Endodermal cell (in vitro differentiated cells): ENCODE measurements around the gene RBP4. TPM values are rescaled to one million over a fixed set of nuclear protein-coding genes. Genes with fewer than 3 reads are reported as not detected.

ENCODE experiments used
- DNase-seq: peaks from one replicate; pipeline ENCODE4 v3.0.0-alpha.2; 2017
- H3K27ac ChIP-seq: 2 replicates; pipeline ENCODE4 v1.5.1; 2013; ENCODE audit warnings: mild to moderate bottlenecking, low read depth, low read length, moderate library complexity
- H3K27me3 ChIP-seq: 2 replicates; pipeline ENCODE4 v1.6.1; 2013; ENCODE audit warnings: mild to moderate bottlenecking, low read length, moderate library complexity; ENCODE audit not compliant: insufficient read depth, control insufficient read depth, poor library complexity, severe bottlenecking
- H3K36me3 ChIP-seq: 2 replicates; pipeline ENCODE4 v1.7.0; 2013; ENCODE audit warnings: mild to moderate bottlenecking, low read length, moderate library complexity; ENCODE audit not compliant: control insufficient read depth, insufficient read depth
- H3K4me1 ChIP-seq: one replicate; pipeline ENCODE4 v1.7.0; 2013; ENCODE audit warnings: low read length; ENCODE audit not compliant: control insufficient read depth, insufficient read depth
- H3K4me3 ChIP-seq: 2 replicates; pipeline ENCODE4 v1.5.1; 2013; ENCODE audit warnings: mild to moderate bottlenecking, low read length, moderate library complexity
- H3K9ac ChIP-seq: 2 replicates; pipeline ENCODE4 v1.6.1; 2013; ENCODE audit warnings: mild to moderate bottlenecking, low read length, moderate library complexity; ENCODE audit not compliant: poor library complexity, severe bottlenecking; ENCODE audit errors: extremely low read depth
- H3K9me3 ChIP-seq: 2 replicates; pipeline ENCODE4 v1.6.1; 2013; ENCODE audit warnings: mild to moderate bottlenecking, low read length, moderate library complexity; ENCODE audit not compliant: control insufficient read depth
- H3K27ac Mint-ChIP-seq: 2 replicates; pipeline ENCODE4 v1.8.0; 2020; ENCODE audit warnings: mixed read lengths
- H3K27me3 Mint-ChIP-seq: 2 replicates; pipeline ENCODE4 v1.8.0; 2021; ENCODE audit warnings: mild to moderate bottlenecking, mixed read lengths; ENCODE audit not compliant: insufficient read depth
- H3K36me3 Mint-ChIP-seq: 2 replicates; pipeline ENCODE4 v1.8.0; 2020; ENCODE audit warnings: low read depth, mixed read lengths
- H3K4me1 Mint-ChIP-seq: 2 replicates; pipeline ENCODE4 v1.8.0; 2020; ENCODE audit warnings: mixed read lengths
- H3K4me3 Mint-ChIP-seq: 2 replicates; pipeline ENCODE4 v1.8.0; 2020; ENCODE audit warnings: mild to moderate bottlenecking, moderate library complexity, mixed read lengths
- H3K9me3 Mint-ChIP-seq: 2 replicates; pipeline ENCODE4 v1.8.0; 2020; ENCODE audit warnings: mild to moderate bottlenecking, mixed read lengths
- WGBS, 2 experiments: methylation state at CpG; one replicate each; pipeline versions ENCODE4 v1.1.5 to v1.1.7; 2013; ENCODE audit warnings: missing lambda C conversion rate in 2 of 2, mixed read lengths in 1 of 2; ENCODE audit not compliant: insufficient coverage in 1 of 2, insufficient read length in 1 of 2; 5-methylcytosine and 5-hydroxymethylcytosine counted together
- total RNA-seq, 2 donors: library from RNA; stranded (reverse); fragmentation: NEBNext Ultra II Directional in 1 of 2; extraction: Animal tissue kit (Norgen Biotek cat#: 25700) in 1 of 2; gene quantifications; 2 replicates in 1 of 2; 3 replicates in 1 of 2; pipeline ENCODE4 v1.2.1, GENCODE V29; 2021
- TF ChIP-seq, protein P1 (sequence below): fragments of 200-600 bp; sonication (generic); conservative IDR thresholded peaks from 2 replicates; pipeline ENCODE4 v1.5.0; 2021; ENCODE audit warnings: antibody characterized with exemption, mild to moderate bottlenecking

Gene RBP4
- total RNA-seq, 2 donors from 2014 or later: 0.82 to 0.86 TPM

DNA sequence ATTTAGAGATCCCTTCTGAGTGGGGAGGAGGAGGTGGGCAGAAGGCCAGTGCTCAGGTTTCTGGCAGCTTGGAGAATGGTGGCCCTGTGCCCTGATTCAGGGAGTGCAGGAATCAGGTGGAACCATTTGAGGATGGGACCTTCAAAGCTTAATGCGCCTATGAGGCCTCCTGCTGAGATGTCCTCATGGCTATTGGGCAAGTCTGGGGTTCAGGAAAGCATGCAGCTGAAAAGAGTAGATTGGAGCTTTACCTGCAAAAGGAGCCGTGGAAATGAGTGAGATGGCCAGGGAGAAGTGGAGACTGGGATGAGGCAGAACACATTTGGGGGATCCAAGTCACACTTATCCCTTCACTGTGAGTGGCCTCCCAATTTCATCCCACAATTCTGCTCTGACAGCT lies 28.4 kb downstream of the RBP4 start:
- no peaks in the 10 kb centered on the region for H3K9me3 ChIP-seq
- no peak for DNase-seq
- Mint-ChIP-seq H3K4me1 (peaks cover 21% of the 10 kb centered on the region), H3K27ac (no peak overlapping the region), H3K36me3 (no peaks in the 10 kb centered on the region), H3K9me3 (no peaks in the 10 kb centered on the region), H3K27me3 (peaks cover 50% of the 10 kb centered on the region), H3K4me3 (no peak overlapping the region)
- no peak overlapping the region for H3K4me3 ChIP-seq
- WGBS, 2 experiments: 83 to 88% methylated on average over 1 to 2 of the region's 2 CpGs
- H3K9ac ChIP-seq: no peak overlapping the region
- no peak overlapping the region for H3K27ac ChIP-seq
- H3K36me3 ChIP-seq: no peaks in the 10 kb centered on the region
- H3K27me3 ChIP-seq: peaks cover 30% of the 10 kb centered on the region
- H3K4me1 ChIP-seq: no peaks in the 10 kb centered on the region
- TF ChIP-seq, protein P1, sequence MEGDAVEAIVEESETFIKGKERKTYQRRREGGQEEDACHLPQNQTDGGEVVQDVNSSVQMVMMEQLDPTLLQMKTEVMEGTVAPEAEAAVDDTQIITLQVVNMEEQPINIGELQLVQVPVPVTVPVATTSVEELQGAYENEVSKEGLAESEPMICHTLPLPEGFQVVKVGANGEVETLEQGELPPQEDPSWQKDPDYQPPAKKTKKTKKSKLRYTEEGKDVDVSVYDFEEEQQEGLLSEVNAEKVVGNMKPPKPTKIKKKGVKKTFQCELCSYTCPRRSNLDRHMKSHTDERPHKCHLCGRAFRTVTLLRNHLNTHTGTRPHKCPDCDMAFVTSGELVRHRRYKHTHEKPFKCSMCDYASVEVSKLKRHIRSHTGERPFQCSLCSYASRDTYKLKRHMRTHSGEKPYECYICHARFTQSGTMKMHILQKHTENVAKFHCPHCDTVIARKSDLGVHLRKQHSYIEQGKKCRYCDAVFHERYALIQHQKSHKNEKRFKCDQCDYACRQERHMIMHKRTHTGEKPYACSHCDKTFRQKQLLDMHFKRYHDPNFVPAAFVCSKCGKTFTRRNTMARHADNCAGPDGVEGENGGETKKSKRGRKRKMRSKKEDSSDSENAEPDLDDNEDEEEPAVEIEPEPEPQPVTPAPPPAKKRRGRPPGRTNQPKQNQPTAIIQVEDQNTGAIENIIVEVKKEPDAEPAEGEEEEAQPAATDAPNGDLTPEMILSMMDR: no peak

DNA sequence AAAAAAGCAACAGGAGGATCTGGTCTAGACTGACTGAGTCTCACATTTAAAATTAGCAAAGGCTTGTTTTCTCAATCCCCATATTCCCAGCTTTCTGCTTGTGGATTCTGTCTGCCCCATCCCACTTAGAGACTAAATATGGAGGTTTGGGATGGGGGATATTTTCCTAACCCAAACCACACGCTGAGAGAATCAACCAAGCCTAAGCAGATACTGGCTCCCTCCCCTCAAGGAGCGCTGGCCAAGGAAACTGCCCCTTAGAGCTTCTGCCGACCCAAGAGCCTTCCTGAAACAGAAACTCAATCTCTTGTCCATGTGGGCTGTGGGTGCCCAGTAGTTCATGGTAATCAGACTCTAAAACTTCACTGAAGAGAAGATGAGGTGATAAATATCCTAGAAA lies 30.7 kb downstream of the RBP4 start:
- no peak overlapping the region for H3K27ac ChIP-seq
- no peak for DNase-seq

DNA sequence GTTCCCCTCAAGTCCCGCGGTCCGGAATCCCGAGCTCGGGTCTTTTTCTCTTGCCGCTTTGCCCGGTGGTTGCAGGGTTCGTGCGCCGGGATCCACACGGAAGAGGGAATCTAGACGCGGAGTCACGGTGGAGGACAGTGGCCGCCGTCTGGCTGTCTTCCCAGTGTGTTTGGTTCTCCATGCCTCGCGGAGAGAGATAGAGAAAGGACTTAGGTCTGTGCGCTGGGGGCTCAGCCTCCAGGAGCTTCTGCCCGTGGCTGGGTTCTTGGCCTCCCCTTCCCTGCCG lies 33.0 kb downstream of the RBP4 start:
- TF ChIP-seq, protein P1: no peak
- Mint-ChIP-seq H3K4me1 (peaks cover 21% of the 10 kb centered on the region), H3K4me3 (peak overlapping the region; percentile 58), H3K36me3 (no peaks in the 10 kb centered on the region), H3K9me3 (no peaks in the 10 kb centered on the region), H3K27ac (no peak overlapping the region), H3K27me3 (peaks cover 90% of the 10 kb centered on the region)
- Histone ChIP-seq H3K27ac (no peak overlapping the region), H3K27me3 (peaks cover 72% of the 10 kb centered on the region), H3K36me3 (no peaks in the 10 kb centered on the region), H3K4me1 (no peaks in the 10 kb centered on the region), H3K9ac (no peak overlapping the region), H3K9me3 (no peaks in the 10 kb centered on the region), H3K4me3 (no peak overlapping the region)
- WGBS, 2 experiments: 20% methylated on average over 8 to 21 of the region's 21 CpGs
- peak; percentile 56 for DNase-seq

More for the DNA sequence above, 30.7 kb downstream of the RBP4 start:
- H3K27me3 Mint-ChIP-seq: peaks cover 72% of the 10 kb centered on the region
- no peaks in the 10 kb centered on the region for H3K36me3 Mint-ChIP-seq
- peaks cover 21% of the 10 kb centered on the region for H3K4me1 Mint-ChIP-seq
- WGBS, 2 experiments: 38% methylated on average over 3 of the region's 3 CpGs; no CpG with 5 or more reads in 1 of the 2 experiments
- Histone ChIP-seq H3K4me3 (no peak overlapping the region), H3K27me3 (peaks cover 52% of the 10 kb centered on the region), H3K4me1 (no peaks in the 10 kb centered on the region), H3K9ac (no peak overlapping the region), H3K9me3 (no peaks in the 10 kb centered on the region), H3K36me3 (no peaks in the 10 kb centered on the region)
- no peak overlapping the region for H3K4me3 Mint-ChIP-seq
- TF ChIP-seq, protein P1: no peak
- no peaks in the 10 kb centered on the region for H3K9me3 Mint-ChIP-seq
- H3K27ac Mint-ChIP-seq: no peak overlapping the region
